DND-41 (cell line): ENCODE results near the gene FHOD3.

ENCODE experiments used
- EZH2 ChIP-seq: IDR thresholded peaks from 3 replicates; pipeline ENCODE4 v1.6.1; 2012; ENCODE audit warnings: borderline replicate concordance, low read depth, mild to moderate bottlenecking, moderate library complexity, low read length, inconsistent platforms; ENCODE audit not compliant: severe bottlenecking
- TF ChIP-seq, protein P1 (sequence below): IDR thresholded peaks from 2 replicates; pipeline ENCODE4 v1.5.1; 2012; ENCODE audit warnings: borderline replicate concordance, low read length, moderate library complexity, mild to moderate bottlenecking; ENCODE audit not compliant: poor library complexity, severe bottlenecking; ENCODE audit errors: extremely low read depth

DNA sequence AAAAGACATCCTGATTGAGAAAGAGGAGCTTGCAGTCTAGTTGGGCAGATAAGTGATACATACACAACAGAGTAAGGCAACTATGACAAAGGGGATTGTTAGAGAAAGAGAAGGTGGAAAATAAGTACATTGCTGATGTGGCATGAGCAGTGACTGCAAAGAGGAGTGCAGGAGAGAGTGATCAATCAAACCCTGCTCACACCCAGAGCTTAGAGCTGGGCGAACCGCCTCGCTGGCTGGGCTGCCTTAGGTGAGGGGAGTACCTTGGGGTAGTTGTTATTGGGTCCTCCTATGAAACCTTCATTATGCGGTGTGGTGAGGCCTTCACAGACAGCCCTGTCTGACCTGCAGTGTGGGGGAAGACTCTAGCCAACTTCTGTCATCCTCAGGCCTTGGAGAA, 161.7 kb downstream of the FHOD3 start:
- TF ChIP-seq, protein P1, sequence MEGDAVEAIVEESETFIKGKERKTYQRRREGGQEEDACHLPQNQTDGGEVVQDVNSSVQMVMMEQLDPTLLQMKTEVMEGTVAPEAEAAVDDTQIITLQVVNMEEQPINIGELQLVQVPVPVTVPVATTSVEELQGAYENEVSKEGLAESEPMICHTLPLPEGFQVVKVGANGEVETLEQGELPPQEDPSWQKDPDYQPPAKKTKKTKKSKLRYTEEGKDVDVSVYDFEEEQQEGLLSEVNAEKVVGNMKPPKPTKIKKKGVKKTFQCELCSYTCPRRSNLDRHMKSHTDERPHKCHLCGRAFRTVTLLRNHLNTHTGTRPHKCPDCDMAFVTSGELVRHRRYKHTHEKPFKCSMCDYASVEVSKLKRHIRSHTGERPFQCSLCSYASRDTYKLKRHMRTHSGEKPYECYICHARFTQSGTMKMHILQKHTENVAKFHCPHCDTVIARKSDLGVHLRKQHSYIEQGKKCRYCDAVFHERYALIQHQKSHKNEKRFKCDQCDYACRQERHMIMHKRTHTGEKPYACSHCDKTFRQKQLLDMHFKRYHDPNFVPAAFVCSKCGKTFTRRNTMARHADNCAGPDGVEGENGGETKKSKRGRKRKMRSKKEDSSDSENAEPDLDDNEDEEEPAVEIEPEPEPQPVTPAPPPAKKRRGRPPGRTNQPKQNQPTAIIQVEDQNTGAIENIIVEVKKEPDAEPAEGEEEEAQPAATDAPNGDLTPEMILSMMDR = no peak
- TF ChIP-seq EZH2 = no peak
